Measurements from ENCODE around the gene ASIC4.

DNA sequence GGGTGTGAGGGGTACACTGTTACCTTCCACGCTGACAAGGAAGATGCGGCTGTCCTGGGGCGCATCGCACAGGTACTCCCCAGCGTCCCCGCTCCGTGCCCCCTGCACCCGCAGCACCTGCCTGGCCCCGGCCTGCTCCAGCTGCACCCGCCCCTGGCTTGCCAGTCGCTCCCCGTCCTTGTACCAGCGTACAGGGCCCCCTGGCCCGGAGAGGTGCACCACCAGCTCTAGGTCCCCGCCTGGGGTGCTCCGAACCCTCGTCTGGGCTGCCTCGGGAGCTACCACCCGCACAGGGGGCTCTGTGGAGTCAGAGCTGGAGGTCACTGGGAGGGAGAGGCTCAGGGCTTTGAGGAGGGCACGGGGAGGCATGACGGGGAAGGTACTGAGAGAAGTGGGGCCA lies 43.0 kb downstream of the ASIC4 start:
- TF ChIP-seq, protein P1, sequence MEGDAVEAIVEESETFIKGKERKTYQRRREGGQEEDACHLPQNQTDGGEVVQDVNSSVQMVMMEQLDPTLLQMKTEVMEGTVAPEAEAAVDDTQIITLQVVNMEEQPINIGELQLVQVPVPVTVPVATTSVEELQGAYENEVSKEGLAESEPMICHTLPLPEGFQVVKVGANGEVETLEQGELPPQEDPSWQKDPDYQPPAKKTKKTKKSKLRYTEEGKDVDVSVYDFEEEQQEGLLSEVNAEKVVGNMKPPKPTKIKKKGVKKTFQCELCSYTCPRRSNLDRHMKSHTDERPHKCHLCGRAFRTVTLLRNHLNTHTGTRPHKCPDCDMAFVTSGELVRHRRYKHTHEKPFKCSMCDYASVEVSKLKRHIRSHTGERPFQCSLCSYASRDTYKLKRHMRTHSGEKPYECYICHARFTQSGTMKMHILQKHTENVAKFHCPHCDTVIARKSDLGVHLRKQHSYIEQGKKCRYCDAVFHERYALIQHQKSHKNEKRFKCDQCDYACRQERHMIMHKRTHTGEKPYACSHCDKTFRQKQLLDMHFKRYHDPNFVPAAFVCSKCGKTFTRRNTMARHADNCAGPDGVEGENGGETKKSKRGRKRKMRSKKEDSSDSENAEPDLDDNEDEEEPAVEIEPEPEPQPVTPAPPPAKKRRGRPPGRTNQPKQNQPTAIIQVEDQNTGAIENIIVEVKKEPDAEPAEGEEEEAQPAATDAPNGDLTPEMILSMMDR (IDR thresholded peaks at IDR 0.05; ENCODE audit: insufficient read depth, low read length): no peak
- no peak for TF ChIP-seq POLR2AphosphoS5 (IDR thresholded peaks at IDR 0.05; ENCODE audit: low read depth)

Data from HL-60 (cell line).